ENCODE measurements around the gene EFNB3.

The EFNB3 gene

DNA sequence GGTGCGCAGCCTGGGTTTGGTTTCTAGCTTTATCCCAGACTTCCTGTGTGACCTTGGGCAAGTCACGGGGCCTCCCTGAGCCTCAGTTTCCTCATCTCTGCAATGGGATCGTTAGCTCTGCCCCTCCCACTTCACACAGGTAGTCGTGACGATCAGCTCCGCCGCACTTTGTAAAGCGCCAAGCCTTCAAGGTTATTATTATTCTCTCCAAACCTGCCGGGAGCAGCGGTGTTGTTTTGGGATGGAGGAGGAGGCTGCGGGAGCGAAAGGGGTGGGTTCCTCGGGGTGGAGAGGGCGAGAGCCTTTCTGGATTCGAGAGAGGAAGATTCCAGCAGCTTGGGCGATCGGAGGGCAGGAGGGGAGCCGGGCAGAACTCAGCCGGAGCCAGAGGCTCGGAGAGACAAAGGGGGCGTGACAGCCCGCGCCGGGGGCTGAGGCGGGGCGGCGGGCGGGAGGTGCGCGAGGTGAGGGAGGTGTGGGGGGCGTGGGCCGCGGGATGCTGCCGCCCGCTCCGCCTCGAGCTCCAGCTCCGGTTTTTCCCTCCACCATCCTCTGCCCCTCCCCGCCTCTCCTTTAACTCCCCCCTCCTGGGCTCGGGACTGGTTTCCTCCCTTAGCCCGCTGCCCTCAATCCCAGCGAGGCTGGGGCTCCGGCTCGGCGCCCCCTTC, at the start of gene EFNB3 (continued):
- TF ChIP-seq, protein P1, sequence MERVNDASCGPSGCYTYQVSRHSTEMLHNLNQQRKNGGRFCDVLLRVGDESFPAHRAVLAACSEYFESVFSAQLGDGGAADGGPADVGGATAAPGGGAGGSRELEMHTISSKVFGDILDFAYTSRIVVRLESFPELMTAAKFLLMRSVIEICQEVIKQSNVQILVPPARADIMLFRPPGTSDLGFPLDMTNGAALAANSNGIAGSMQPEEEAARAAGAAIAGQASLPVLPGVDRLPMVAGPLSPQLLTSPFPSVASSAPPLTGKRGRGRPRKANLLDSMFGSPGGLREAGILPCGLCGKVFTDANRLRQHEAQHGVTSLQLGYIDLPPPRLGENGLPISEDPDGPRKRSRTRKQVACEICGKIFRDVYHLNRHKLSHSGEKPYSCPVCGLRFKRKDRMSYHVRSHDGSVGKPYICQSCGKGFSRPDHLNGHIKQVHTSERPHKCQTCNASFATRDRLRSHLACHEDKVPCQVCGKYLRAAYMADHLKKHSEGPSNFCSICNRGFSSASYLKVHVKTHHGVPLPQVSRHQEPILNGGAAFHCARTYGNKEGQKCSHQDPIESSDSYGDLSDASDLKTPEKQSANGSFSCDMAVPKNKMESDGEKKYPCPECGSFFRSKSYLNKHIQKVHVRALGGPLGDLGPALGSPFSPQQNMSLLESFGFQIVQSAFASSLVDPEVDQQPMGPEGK (tag by site-specific recombination; IDR thresholded peaks at IDR 0.05) = 0 out of 2 replicates have a peak, but pooled peaks have one; percentile 45
- no peak for TF ChIP-seq ZNF311 (tag by site-specific recombination; IDR thresholded peaks at IDR 0.05; ENCODE audit: borderline replicate concordance)
- TF ChIP-seq ZNF626 (tag by site-specific recombination; IDR thresholded peaks at IDR 0.05) = no peak
- TF ChIP-seq, protein P2, sequence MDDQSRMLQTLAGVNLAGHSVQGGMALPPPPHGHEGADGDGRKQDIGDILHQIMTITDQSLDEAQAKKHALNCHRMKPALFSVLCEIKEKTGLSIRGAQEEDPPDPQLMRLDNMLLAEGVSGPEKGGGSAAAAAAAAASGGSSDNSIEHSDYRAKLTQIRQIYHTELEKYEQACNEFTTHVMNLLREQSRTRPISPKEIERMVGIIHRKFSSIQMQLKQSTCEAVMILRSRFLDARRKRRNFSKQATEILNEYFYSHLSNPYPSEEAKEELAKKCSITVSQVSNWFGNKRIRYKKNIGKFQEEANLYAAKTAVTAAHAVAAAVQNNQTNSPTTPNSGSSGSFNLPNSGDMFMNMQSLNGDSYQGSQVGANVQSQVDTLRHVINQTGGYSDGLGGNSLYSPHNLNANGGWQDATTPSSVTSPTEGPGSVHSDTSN (CRISPR knock-in tag; IDR thresholded peaks at IDR 0.05) = 0 out of 2 replicates have a peak, but pooled peaks have one; percentile 56
- TF ChIP-seq ZSCAN30 (tag by site-specific recombination; IDR thresholded peaks at IDR 0.05) = peak; percentile 66; the same call in 1 of the 2 replicates
- TF ChIP-seq, protein P3, sequence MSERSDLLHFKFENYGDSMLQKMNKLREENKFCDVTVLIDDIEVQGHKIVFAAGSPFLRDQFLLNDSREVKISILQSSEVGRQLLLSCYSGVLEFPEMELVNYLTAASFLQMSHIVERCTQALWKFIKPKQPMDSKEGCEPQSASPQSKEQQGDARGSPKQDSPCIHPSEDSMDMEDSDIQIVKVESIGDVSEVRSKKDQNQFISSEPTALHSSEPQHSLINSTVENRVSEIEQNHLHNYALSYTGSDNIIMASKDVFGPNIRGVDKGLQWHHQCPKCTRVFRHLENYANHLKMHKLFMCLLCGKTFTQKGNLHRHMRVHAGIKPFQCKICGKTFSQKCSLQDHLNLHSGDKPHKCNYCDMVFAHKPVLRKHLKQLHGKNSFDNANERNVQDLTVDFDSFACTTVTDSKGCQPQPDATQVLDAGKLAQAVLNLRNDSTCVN (tag by site-specific recombination; optimal IDR thresholded peaks at IDR 0.05) = peak; percentile 74
- TF ChIP-seq ZNF324 (tag by site-specific recombination; IDR thresholded peaks at IDR 0.05) = peak; percentile 81
- 0 out of 2 replicates have a peak, but pooled peaks have one; percentile 11 for TF ChIP-seq ZNF843 (tag by site-specific recombination; IDR thresholded peaks at IDR 0.05)
- TF ChIP-seq ZNF473 (tag by site-specific recombination; IDR thresholded peaks at IDR 0.05) = no peak
- TF ChIP-seq ZBTB20 (tag by site-specific recombination; IDR thresholded peaks at IDR 0.05) = 0 out of 2 replicates have a peak, but pooled peaks have one; percentile 26
- no peak for TF ChIP-seq ZNF366 (tag by site-specific recombination; conservative IDR thresholded peaks at IDR 0.05)
- 0 out of 2 replicates have a peak, but pooled peaks have one; percentile 18 for TF ChIP-seq REPIN1 (tag by site-specific recombination; IDR thresholded peaks at IDR 0.05; ENCODE audit: low read depth)
- TF ChIP-seq, protein P4, sequence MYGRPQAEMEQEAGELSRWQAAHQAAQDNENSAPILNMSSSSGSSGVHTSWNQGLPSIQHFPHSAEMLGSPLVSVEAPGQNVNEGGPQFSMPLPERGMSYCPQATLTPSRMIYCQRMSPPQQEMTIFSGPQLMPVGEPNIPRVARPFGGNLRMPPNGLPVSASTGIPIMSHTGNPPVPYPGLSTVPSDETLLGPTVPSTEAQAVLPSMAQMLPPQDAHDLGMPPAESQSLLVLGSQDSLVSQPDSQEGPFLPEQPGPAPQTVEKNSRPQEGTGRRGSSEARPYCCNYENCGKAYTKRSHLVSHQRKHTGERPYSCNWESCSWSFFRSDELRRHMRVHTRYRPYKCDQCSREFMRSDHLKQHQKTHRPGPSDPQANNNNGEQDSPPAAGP (tag by site-specific recombination; IDR thresholded peaks at IDR 0.05) = peak; percentile 97
- peak; percentile 69 for TF ChIP-seq SP2 (tag by site-specific recombination; IDR thresholded peaks at IDR 0.05)
- TF ChIP-seq, protein P5, sequence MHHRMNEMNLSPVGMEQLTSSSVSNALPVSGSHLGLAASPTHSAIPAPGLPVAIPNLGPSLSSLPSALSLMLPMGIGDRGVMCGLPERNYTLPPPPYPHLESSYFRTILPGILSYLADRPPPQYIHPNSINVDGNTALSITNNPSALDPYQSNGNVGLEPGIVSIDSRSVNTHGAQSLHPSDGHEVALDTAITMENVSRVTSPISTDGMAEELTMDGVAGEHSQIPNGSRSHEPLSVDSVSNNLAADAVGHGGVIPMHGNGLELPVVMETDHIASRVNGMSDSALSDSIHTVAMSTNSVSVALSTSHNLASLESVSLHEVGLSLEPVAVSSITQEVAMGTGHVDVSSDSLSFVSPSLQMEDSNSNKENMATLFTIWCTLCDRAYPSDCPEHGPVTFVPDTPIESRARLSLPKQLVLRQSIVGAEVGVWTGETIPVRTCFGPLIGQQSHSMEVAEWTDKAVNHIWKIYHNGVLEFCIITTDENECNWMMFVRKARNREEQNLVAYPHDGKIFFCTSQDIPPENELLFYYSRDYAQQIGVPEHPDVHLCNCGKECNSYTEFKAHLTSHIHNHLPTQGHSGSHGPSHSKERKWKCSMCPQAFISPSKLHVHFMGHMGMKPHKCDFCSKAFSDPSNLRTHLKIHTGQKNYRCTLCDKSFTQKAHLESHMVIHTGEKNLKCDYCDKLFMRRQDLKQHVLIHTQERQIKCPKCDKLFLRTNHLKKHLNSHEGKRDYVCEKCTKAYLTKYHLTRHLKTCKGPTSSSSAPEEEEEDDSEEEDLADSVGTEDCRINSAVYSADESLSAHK (tag by site-specific recombination; IDR thresholded peaks at IDR 0.05) = 0 out of 2 replicates have a peak, but pooled peaks have one; percentile 21
- 0 out of 2 replicates have a peak, but pooled peaks have one; percentile 18 for TF ChIP-seq ZNF610 (tag by site-specific recombination; IDR thresholded peaks at IDR 0.05; ENCODE audit: borderline replicate concordance)
- TF ChIP-seq ZNF529 (tag by site-specific recombination; IDR thresholded peaks at IDR 0.05; ENCODE audit: insufficient replicate concordance) = no peak
- TF ChIP-seq, protein P6, sequence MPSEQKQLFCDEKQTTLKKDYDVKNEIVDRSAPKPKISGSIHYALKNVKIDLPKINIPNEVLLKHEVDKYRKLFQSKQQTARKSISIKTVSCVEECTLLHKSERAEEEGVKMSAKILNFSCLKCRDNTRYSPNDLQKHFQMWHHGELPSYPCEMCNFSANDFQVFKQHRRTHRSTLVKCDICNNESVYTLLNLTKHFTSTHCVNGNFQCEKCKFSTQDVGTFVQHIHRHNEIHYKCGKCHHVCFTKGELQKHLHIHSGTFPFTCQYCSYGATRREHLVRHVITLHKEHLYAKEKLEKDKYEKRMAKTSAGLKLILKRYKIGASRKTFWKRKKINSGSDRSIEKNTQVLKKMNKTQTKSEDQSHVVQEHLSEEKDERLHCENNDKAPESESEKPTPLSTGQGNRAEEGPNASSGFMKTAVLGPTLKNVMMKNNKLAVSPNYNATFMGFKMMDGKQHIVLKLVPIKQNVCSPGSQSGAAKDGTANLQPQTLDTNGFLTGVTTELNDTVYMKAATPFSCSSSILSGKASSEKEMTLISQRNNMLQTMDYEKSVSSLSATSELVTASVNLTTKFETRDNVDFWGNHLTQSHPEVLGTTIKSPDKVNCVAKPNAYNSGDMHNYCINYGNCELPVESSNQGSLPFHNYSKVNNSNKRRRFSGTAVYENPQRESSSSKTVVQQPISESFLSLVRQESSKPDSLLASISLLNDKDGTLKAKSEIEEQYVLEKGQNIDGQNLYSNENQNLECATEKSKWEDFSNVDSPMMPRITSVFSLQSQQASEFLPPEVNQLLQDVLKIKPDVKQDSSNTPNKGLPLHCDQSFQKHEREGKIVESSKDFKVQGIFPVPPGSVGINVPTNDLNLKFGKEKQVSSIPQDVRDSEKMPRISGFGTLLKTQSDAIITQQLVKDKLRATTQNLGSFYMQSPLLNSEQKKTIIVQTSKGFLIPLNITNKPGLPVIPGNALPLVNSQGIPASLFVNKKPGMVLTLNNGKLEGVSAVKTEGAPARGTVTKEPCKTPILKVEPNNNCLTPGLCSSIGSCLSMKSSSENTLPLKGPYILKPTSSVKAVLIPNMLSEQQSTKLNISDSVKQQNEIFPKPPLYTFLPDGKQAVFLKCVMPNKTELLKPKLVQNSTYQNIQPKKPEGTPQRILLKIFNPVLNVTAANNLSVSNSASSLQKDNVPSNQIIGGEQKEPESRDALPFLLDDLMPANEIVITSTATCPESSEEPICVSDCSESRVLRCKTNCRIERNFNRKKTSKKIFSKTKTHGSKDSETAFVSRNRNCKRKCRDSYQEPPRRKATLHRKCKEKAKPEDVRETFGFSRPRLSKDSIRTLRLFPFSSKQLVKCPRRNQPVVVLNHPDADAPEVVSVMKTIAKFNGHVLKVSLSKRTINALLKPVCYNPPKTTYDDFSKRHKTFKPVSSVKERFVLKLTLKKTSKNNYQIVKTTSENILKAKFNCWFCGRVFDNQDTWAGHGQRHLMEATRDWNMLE (tag by site-specific recombination; conservative IDR thresholded peaks at IDR 0.05; ENCODE audit: low read depth) = peak; percentile 26; the same call in 1 of the 2 replicates
- TF ChIP-seq, protein P7, sequence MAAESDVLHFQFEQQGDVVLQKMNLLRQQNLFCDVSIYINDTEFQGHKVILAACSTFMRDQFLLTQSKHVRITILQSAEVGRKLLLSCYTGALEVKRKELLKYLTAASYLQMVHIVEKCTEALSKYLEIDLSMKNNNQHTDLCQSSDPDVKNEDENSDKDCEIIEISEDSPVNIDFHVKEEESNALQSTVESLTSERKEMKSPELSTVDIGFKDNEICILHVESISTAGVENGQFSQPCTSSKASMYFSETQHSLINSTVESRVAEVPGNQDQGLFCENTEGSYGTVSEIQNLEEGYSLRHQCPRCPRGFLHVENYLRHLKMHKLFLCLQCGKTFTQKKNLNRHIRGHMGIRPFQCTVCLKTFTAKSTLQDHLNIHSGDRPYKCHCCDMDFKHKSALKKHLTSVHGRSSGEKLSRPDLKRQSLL (tag by site-specific recombination; IDR thresholded peaks at IDR 0.05) = peak; percentile 53; the same call in 1 of the 2 replicates
- TF ChIP-seq ZNF596 (tag by site-specific recombination; IDR thresholded peaks at IDR 0.05) = peak; percentile 42; the same call in 1 of the 2 replicates
- TF ChIP-seq, protein P8, sequence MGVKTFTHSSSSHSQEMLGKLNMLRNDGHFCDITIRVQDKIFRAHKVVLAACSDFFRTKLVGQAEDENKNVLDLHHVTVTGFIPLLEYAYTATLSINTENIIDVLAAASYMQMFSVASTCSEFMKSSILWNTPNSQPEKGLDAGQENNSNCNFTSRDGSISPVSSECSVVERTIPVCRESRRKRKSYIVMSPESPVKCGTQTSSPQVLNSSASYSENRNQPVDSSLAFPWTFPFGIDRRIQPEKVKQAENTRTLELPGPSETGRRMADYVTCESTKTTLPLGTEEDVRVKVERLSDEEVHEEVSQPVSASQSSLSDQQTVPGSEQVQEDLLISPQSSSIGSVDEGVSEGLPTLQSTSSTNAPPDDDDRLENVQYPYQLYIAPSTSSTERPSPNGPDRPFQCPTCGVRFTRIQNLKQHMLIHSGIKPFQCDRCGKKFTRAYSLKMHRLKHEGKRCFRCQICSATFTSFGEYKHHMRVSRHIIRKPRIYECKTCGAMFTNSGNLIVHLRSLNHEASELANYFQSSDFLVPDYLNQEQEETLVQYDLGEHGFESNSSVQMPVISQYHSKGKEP (tag by site-specific recombination; IDR thresholded peaks at IDR 0.05) = peak; percentile 42

All from HEK293 (cell line).